Measurements from ENCODE around the gene PLXNB2.
"Not testable (repeated sequence)": the region's sequence is repeated elsewhere in the genome, so short reads cannot be mapped to it uniquely, and the experiment has no call there.

DNA sequence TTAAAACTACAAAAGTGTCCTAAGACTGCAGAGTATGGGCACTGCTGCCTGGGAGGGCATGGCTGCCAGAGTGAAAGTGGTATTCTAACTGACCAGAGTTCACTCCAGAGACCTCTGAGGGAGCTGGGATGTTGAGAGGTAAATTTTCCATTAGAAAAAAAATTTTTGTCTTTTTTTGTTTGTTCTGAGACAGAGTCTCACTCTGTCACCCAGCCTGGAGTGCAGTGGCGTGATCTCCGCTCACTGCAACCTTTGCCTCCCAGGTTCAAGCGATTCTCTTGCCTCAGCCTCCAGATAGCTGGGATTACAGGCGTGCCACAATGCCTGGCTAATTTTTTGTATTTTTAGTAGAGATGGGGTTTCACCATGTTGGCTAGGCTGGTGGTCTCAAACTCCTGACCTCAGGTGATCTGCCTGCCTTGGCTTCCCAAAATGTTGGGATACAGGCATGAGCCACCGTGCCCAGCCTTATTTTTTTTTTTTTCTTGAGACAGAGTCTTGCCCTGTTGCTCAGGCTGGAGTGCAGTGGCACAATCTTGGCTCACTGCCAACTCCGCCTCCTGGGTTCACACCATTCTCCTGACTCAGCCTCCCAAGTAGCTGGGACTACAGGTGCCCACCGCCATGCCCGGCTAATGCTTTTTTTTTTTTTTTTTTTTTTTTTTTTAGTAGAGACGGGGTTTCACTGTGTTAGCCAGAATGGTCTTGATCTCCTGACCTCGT, 15.1 kb upstream of the PLXNB2 start:
- TF ChIP-seq, protein P1, sequence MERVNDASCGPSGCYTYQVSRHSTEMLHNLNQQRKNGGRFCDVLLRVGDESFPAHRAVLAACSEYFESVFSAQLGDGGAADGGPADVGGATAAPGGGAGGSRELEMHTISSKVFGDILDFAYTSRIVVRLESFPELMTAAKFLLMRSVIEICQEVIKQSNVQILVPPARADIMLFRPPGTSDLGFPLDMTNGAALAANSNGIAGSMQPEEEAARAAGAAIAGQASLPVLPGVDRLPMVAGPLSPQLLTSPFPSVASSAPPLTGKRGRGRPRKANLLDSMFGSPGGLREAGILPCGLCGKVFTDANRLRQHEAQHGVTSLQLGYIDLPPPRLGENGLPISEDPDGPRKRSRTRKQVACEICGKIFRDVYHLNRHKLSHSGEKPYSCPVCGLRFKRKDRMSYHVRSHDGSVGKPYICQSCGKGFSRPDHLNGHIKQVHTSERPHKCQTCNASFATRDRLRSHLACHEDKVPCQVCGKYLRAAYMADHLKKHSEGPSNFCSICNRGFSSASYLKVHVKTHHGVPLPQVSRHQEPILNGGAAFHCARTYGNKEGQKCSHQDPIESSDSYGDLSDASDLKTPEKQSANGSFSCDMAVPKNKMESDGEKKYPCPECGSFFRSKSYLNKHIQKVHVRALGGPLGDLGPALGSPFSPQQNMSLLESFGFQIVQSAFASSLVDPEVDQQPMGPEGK (CRISPR knock-in tag; IDR thresholded peaks at IDR 0.05; ENCODE audit: borderline replicate concordance): not testable (repeated sequence)
- TF ChIP-seq, protein P2, sequence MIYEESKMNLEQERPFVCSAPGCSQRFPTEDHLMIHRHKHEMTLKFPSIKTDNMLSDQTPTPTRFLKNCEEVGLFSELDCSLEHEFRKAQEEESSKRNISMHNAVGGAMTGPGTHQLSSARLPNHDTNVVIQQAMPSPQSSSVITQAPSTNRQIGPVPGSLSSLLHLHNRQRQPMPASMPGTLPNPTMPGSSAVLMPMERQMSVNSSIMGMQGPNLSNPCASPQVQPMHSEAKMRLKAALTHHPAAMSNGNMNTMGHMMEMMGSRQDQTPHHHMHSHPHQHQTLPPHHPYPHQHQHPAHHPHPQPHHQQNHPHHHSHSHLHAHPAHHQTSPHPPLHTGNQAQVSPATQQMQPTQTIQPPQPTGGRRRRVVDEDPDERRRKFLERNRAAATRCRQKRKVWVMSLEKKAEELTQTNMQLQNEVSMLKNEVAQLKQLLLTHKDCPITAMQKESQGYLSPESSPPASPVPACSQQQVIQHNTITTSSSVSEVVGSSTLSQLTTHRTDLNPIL (CRISPR knock-in tag; IDR thresholded peaks at IDR 0.05; ENCODE audit: low read depth): not testable (repeated sequence)
- not testable (repeated sequence) for TF ChIP-seq PPARA (CRISPR knock-in tag; IDR thresholded peaks at IDR 0.05; ENCODE audit: borderline replicate concordance); SNAI2 (CRISPR knock-in tag; IDR thresholded peaks at IDR 0.05); RARB (CRISPR knock-in tag; IDR thresholded peaks at IDR 0.05); ZNF8 (CRISPR knock-in tag; IDR thresholded peaks at IDR 0.05); ZNF70 (CRISPR knock-in tag; IDR thresholded peaks at IDR 0.05); CSDC2 (CRISPR knock-in tag; IDR thresholded peaks at IDR 0.05); ARNTL (CRISPR knock-in tag; IDR thresholded peaks at IDR 0.05; ENCODE audit: borderline replicate concordance, low read depth)
- TF ChIP-seq, protein P3, sequence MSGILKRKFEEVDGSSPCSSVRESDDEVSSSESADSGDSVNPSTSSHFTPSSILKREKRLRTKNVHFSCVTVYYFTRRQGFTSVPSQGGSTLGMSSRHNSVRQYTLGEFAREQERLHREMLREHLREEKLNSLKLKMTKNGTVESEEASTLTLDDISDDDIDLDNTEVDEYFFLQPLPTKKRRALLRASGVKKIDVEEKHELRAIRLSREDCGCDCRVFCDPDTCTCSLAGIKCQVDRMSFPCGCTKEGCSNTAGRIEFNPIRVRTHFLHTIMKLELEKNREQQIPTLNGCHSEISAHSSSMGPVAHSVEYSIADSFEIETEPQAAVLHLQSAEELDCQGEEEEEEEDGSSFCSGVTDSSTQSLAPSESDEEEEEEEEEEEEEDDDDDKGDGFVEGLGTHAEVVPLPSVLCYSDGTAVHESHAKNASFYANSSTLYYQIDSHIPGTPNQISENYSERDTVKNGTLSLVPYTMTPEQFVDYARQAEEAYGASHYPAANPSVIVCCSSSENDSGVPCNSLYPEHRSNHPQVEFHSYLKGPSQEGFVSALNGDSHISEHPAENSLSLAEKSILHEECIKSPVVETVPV (CRISPR knock-in tag; IDR thresholded peaks at IDR 0.05): not testable (repeated sequence)
